Erythroblast (primary cell): Measurements from ENCODE around the gene ADAMTS12.

Source experiments
- GATA1 ChIP-seq: IDR thresholded peaks from 2 replicates; pipeline ENCODE4 v1.6.1; 2011; ENCODE audit warnings: low read depth, mild to moderate bottlenecking, control low read depth, low read length, moderate library complexity
- POLR2A ChIP-seq: IDR thresholded peaks from 2 replicates; pipeline ENCODE4 v1.6.1; 2011; ENCODE audit warnings: mild to moderate bottlenecking, low read length

DNA sequence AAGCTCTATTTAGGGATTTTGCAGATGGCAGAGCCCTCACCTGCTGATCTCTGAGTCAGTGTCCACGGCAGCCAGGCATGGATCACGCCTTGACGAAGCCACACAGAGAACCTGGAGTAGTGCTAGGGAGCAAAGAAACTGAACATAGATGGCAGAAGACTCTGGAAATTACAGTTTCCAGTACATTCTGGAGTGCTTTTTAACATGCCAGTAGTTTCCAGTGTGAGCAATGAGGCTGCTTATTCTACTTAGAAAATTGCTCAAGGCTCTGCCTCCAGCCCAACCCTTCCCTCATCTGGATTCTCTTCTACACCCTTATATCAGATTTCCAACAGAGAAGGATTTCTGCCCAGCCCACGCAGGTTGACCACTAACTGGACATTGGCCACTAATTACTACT lies 203.3 kb downstream of the ADAMTS12 start:
- TF ChIP-seq POLR2A (no peak), GATA1 (no peak)
